ENCODE measurements around the gene TTLL1. TPM values are rescaled to one million over a fixed set of nuclear protein-coding genes. Genes with fewer than 3 reads are reported as not detected.

The TTLL1 gene
- total and polyA plus RNA-seq, 9 of the 15 experiments (the other 6 are each of a cell fraction or from before 2014, with no cell fraction given): 0.06 to 0.85 (median 0.17) TPM

GRCh38 chr22:43114958-43115357 is 25.8 kb upstream of the TTLL1 start:
- H3K9ac ChIP-seq (ENCODE audit: insufficient read depth in 1 of 2, low read depth in 2 of 2, low read length in 2 of 2): no peak overlapping the region
- no peak overlapping the region for H3K4me2 ChIP-seq (ENCODE audit: insufficient read depth, low read length)
- no peak overlapping the region for H2AFZ ChIP-seq (ENCODE audit: low read depth, low read length)
- H3K9me3 ChIP-seq (replicated peaks; ENCODE audit: control insufficient read depth, insufficient read depth, low read depth, low read length): no peaks in the 10 kb centered on the region
- peaks cover 0 to 8% of the 10 kb centered on the region in 2 experiments; a peak in 2 of 5 replicates for H3K27me3 ChIP-seq (ENCODE audit: control insufficient read depth in 2 of 2, insufficient read depth in 2 of 2, low read length in 2 of 2)
- TF ChIP-seq NCOA1 (IDR thresholded peaks at IDR 0.05; ENCODE audit: low read depth): no peak
- 0 out of 2 replicates have a peak, but pooled peaks have one; percentile 6 for TF ChIP-seq SPI1 (IDR thresholded peaks at IDR 0.05; ENCODE audit: borderline replicate concordance, low read depth, low read length)
- no peak overlapping the region for H3K4me3 ChIP-seq
- 0% methylated on average over 1 of the region's 5 CpGs for WGBS (ENCODE audit: insufficient coverage, low coverage, missing lambda C conversion rate)
- POLR2A ChIA-PET: no interaction called here
- FAIRE-seq (no peak), DNase-seq (ENCODE audit: extremely low read depth in 1 of 4, low spot score in 3 of 4) (no peak), ATAC-seq (no peak)
- no peak overlapping the region for H3K27ac ChIP-seq (ENCODE audit: extremely low read depth, low read depth, low read length)
- in situ Hi-C loops (cut with MboI): no loop called here
- CTCF ChIA-PET (ENCODE audit: low intra/inter-chr PET ratio): no interaction called here
- intact Hi-C loops (cut with micrococcal nuclease): no loop called here
- H3K9me1 ChIP-seq (ENCODE audit: control insufficient read depth, insufficient read depth, low read length): no peaks in the 10 kb centered on the region
- H4K20me1 ChIP-seq (replicated peaks; ENCODE audit: control insufficient read depth, insufficient read depth, low read length): no peaks in the 10 kb centered on the region
- H3K36me3 ChIP-seq (ENCODE audit: control insufficient read depth, insufficient read depth, low read length): no peaks in the 10 kb centered on the region
- H3K4me1 ChIP-seq (replicated peaks in 1 of 2; ENCODE audit: control insufficient read depth in 2 of 2, insufficient read depth in 2 of 2, low read length in 2 of 2): peaks cover 12 to 25% of the 10 kb centered on the region in 2 experiments; a peak in 3 of 5 replicates
- H3K79me2 ChIP-seq (ENCODE audit: control insufficient read depth, insufficient read depth, low read length): no peaks in the 10 kb centered on the region
- BruUV-seq (replicated peaks): no TSS peak

- BruUV-seq (replicated peaks): no TSS peak
- POLR2A ChIA-PET: interaction anchor here (2.1 kb wide), 1 partner anchor 14 kb away, joined by 5 read pairs; no protein-coding TSS in a partner anchor
- no peak for ATAC-seq
- TF ChIP-seq SMAD4 (CRISPR knock-in tag; conservative IDR thresholded peaks at IDR 0.05) (no peak), HDAC8 (tag; IDR thresholded peaks at IDR 0.05) (no peak), SIN3B (IDR thresholded peaks at IDR 0.05; ENCODE audit: low read depth) (no peak), TCF3 (CRISPR knock-in tag; IDR thresholded peaks at IDR 0.05) (no peak), TAF9B (IDR thresholded peaks at IDR 0.05; ENCODE audit: partially characterized antibody) (no peak), ZNF511 (CRISPR knock-in tag; IDR thresholded peaks at IDR 0.05) (no peak), ZBTB33 (CRISPR knock-in tag; IDR thresholded peaks at IDR 0.05) (no peak), ZNF184 (CRISPR knock-in tag; IDR thresholded peaks at IDR 0.05) (no peak), FOXA3 (CRISPR knock-in tag; conservative IDR thresholded peaks at IDR 0.05 in 1 of 2, IDR thresholded peaks at IDR 0.05 in 1 of 2) (no peak), NFE2L1 (tag; IDR thresholded peaks at IDR 0.05; ENCODE audit: borderline replicate concordance, low read depth) (no peak), NCOA4 (IDR thresholded peaks at IDR 0.05; ENCODE audit: partially characterized antibody) (no peak)
- Histone ChIP-seq H3K36me3 (ENCODE audit: control insufficient read depth, insufficient read depth, low read length) (no peaks in the 10 kb centered on the region), H3K4me1 (replicated peaks in 1 of 2; ENCODE audit: control insufficient read depth in 2 of 2, insufficient read depth in 2 of 2, low read length in 2 of 2) (peaks cover 7 to 24% of the 10 kb centered on the region in 2 experiments; a peak in 3 of 5 replicates), H3K27ac (ENCODE audit: extremely low read depth, low read depth, low read length) (no peak overlapping the region), H3K4me2 (ENCODE audit: insufficient read depth, low read length) (no peak overlapping the region), H4K20me1 (replicated peaks; ENCODE audit: control insufficient read depth, insufficient read depth, low read length) (no peaks in the 10 kb centered on the region), H3K9me3 (replicated peaks; ENCODE audit: control insufficient read depth, insufficient read depth, low read depth, low read length) (no peaks in the 10 kb centered on the region), H3K4me3 (no peak overlapping the region), H3K27me3 (ENCODE audit: control insufficient read depth in 2 of 2, insufficient read depth in 2 of 2, low read length in 2 of 2) (peaks cover 0 to 8% of the 10 kb centered on the region in 2 experiments; a peak in 2 of 5 replicates), H3K9ac (ENCODE audit: insufficient read depth in 1 of 2, low read depth in 2 of 2, low read length in 2 of 2) (no peak overlapping the region), H3K79me2 (ENCODE audit: control insufficient read depth, insufficient read depth, low read length) (no peaks in the 10 kb centered on the region), H2AFZ (ENCODE audit: low read depth, low read length) (no peak overlapping the region), H3K9me1 (ENCODE audit: control insufficient read depth, insufficient read depth, low read length) (no peaks in the 10 kb centered on the region)
- CTCF ChIA-PET (ENCODE audit: low intra/inter-chr PET ratio): no interaction called here
- in situ Hi-C loops (cut with MboI) (no loop called here), intact Hi-C loops (cut with micrococcal nuclease) (no loop called here)
- 33% methylated on average over 9 of the region's 13 CpGs for WGBS (ENCODE audit: insufficient coverage, low coverage, missing lambda C conversion rate)
- FAIRE-seq: no peak
- DNase-seq (ENCODE audit: extremely low read depth in 1 of 4, low spot score in 3 of 4): no peak
Measured at GRCh38 chr22:43113526-43114251, 24.5 kb upstream of the TTLL1 start.

All from K562 (cell line).